ENCODE data around the gene DHRS7. TPM values are rescaled to one million over a fixed set of nuclear protein-coding genes. Genes with fewer than 3 reads are reported as not detected.

DHRS7 gene, protein sequence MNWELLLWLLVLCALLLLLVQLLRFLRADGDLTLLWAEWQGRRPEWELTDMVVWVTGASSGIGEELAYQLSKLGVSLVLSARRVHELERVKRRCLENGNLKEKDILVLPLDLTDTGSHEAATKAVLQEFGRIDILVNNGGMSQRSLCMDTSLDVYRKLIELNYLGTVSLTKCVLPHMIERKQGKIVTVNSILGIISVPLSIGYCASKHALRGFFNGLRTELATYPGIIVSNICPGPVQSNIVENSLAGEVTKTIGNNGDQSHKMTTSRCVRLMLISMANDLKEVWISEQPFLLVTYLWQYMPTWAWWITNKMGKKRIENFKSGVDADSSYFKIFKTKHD
- polyA plus RNA-seq (ENCODE audit: insufficient read length in 10 of 10), result 100 to 1,000 TPM in 1 of 10 donors, 10 to 100 TPM in 9; 48.7 to 101 (median 73.2) TPM
- long read RNA-seq, donor 1, transcript DHRS7-206 (2 exons, 563 nt), result minor isoform, 8 of 62 reads
- long read RNA-seq, donor 1, transcript DHRS7-207 (4 exons, 924 nt), result minor isoform, 5 of 62 reads
- long read RNA-seq, donor 1, transcript DHRS7-209 (7 exons, 1,322 nt), result major isoform, 48 of 62 reads
- long read RNA-seq, donor 1, partial matches to known transcripts, result 0 of 62 reads
- long read RNA-seq, donor 1, other reads (novel, unspliced or antisense), result 0 of 62 reads
- long read RNA-seq, donor 2, transcript DHRS7-209 (7 exons, 1,322 nt), result major isoform, 46 of 83 reads
- long read RNA-seq, donor 2, transcript DHRS7-206 (2 exons, 563 nt), result minor isoform, 27 of 83 reads
- long read RNA-seq, donor 2, partial matches to known transcripts, result 9 of 83 reads
- long read RNA-seq, donor 2, other reads (novel, unspliced or antisense), result 0 of 83 reads
- long read RNA-seq, donor 3, result 0 reads
- long read RNA-seq, donor 4, transcript DHRS7-206 (2 exons, 563 nt), result minor isoform, 6 of 39 reads
- long read RNA-seq, donor 4, transcript DHRS7-207 (4 exons, 924 nt), result minor isoform, 5 of 39 reads
- long read RNA-seq, donor 4, transcript DHRS7-209 (7 exons, 1,322 nt), result major isoform, 28 of 39 reads
- long read RNA-seq, donor 4, partial matches to known transcripts, result 0 of 39 reads
- long read RNA-seq, donor 4, other reads (novel, unspliced or antisense), result 0 of 39 reads
- long read RNA-seq, donor 5, transcript DHRS7-209 (7 exons, 1,322 nt), result major isoform, 38 of 51 reads
- long read RNA-seq, donor 5, transcript DHRS7-206 (2 exons, 563 nt), result minor isoform, 7 of 51 reads
- long read RNA-seq, donor 5, partial matches to known transcripts, result 5 of 51 reads
- long read RNA-seq, donor 5, other reads (novel, unspliced or antisense), result 0 of 51 reads
- long read RNA-seq, donor 6, transcript DHRS7-209 (7 exons, 1,322 nt), result major isoform, 43 of 58 reads
- long read RNA-seq, donor 6, partial matches to known transcripts, result 10 of 58 reads
- long read RNA-seq, donor 6, other reads (novel, unspliced or antisense), result 0 of 58 reads
- long read RNA-seq, donor 7, transcript DHRS7-209 (7 exons, 1,322 nt), result major isoform, 18 of 24 reads
- long read RNA-seq, donor 7, partial matches to known transcripts, result 0 of 24 reads
- long read RNA-seq, donor 7, other reads (novel, unspliced or antisense), result 0 of 24 reads
- long read RNA-seq, donor 8, transcript DHRS7-209 (7 exons, 1,322 nt), result major isoform, 18 of 26 reads
- long read RNA-seq, donor 8, transcript DHRS7-206 (2 exons, 563 nt), result minor isoform, 5 of 26 reads
- long read RNA-seq, donor 8, partial matches to known transcripts, result 0 of 26 reads
- long read RNA-seq, donor 8, other reads (novel, unspliced or antisense), result 0 of 26 reads
- long read RNA-seq, donor 9, transcript DHRS7-209 (7 exons, 1,322 nt), result major isoform, 5 of 7 reads
- long read RNA-seq, donor 9, partial matches to known transcripts, result 0 of 7 reads
- long read RNA-seq, donor 9, other reads (novel, unspliced or antisense), result 0 of 7 reads

DNA sequence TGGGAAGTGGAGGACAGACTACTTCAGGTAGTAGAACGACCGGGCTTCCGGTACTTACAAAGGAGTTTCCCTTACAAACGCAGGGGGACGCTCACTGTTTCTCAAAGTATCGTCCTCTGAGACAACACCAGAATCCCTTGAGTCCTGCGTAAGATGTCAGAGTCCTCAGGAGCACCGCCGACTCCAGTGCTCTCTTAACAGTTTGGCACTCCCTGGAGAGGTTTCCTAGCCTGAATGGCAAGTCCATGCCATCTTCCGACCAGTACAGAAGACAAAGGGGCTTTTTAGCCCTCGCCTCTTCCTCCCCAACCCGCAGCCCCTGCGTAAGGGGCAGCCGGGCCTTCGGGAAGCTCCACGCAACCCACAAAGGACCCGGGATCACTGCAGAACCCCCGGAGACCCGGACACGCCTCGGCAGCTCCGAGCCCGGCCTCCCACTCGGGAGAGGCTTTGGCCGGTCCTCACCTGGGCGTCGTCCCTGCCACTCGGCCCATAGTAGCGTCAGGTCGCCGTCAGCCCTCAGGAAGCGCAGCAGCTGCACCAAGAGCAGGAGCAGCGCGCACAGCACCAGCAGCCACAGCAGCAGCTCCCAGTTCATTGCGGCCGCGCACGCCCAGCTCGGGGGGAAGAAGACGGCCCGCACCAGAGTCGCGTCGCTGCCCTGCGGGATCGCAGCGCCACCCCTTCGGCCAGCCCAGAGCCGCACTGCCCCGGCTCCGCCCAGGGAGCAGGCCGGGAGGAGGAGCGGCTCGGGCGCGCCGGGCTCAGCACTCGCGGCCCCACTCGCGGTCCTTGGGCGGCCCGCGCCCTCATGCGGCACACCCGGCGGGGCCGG is at the start of gene DHRS7:
Gene DHRS7 (minus strand): TSS at position 687 of the 835 bp plus-strand sequence. CDS start 89 bp downstream, at position 598.
- DNase-seq, result peak; percentile 74 to 94 (median 88)

DNA sequence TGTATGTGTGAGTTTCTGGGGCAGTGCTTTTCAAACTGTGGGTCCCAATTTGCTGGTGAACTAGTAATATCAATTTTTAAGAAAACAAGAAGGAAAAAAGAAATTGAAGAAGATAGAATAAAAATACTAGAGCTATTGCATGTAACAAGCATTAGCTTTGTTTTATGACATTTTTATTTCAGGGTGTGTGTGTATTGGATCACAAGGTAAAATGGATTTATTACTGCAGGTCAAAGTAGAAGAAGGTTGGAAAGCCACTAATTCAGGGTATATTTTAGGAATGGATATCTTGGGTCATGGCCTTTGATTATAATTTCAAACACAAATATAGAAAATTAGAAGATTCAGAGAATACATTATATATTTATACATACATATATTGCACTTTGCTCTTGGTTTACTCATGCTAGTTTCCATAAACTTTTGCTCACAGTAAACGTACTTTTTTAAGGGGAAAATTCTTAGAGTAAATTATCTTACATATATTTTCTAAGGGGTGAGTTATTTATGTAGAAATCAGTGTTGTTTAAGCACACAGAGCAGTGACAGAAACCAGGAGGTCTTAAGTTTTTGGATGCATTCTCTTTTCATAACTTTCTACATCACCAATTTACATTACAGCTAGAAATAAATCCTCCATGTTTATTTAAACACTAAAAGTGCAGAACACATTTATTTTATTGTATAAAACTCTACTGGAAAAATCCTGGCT is 49.4 kb upstream of the DHRS7 start:
- DNase-seq, result no peak

DNA sequence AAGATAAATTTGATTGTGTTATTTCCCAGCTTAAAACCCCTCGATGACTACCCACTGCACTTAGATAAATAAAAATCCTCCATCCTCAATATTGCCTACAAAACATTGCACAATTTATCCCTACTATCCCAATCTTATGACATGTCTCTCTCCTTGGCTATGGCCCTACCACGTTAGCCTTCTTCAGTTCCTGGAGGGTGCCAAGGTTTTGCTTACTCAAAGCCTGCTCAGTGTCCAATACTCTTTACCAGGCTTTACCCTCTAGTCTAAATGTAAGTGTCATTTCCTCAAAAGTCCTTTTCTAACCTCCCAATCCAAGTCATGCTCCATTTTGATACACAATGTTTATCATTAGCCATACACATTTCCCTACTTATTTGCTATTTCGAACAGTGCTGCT is 48.8 kb upstream of the DHRS7 start:
- DNase-seq, result no peak

DNA sequence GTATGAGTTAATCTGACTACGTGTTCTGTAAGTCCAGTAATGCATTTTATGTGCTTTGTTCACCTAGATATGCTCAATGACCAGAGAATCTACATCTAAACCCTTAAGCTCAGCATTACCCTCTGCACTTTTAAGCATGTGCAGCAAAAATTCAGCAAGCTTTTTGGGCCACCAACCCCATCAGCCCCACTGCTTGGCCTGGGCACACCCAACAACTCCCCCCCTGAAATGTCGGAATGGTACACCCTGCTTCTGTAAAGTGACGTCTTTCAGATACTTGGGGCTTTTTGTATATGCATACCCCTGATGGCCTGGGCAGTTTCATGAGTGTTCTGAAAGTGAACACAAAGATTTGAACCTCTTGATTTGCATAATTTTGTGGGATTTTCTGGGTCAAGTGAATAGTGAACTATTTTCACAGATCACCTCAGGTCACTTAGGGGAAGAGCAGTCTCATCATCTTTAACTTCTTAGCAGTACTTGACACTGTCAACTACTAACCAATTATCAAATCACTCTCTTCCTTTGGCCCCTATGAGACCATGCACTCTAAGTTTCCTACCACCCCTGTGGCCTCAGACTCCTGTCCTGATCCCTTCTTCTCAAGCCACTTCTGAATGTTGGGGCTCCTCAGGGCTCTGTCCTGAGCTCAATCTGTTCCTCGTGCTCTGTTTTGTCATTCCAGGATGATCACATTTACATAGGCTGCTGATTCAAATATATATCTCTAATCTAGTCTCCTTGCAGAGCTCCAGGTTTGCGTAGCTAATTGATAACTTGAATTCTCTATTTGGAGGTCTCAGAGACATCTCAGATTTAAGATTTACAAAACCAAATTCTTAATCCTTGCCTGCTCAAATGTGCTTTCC is 47.5 kb upstream of the DHRS7 start:
- DNase-seq, result no peak

DNA sequence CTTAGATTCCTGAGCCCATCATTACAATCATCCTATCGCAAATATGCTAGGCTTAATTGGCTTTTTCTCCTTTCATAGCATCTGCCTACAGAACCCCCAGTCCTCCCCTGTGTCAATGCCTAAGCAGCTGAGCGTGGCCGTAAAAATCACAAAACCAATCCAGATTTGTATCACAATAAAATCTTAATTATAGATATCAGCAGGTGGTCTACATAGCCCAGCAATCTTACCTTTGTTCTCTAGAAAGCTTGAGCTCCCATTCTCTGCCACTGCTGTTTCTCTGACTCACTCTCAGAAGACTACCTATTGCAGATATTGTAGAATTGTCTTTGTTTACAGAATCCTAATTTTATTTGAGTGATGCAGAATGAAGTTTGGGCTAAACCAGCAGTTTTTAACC is 46.0 kb upstream of the DHRS7 start:
- DNase-seq, result no peak

DNA sequence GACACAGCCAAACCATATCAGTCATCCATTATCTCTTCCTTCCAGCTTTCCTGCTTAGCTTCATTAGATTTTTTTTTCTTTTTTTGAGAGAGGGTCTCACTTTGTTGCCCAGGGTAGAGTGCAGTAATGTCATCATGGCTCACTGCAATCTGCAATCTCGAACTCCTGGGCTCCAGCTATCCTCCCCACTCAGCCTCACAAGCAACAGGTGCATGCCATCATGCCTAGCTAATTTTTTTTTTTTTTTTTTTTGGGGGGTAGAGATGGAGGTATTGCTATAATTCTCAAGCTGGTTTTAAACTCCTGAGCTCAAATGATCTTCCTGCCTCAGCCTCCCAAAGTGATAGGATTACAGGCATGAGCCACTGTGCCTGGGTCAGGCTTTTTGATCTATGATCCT is 45.5 kb upstream of the DHRS7 start:
- DNase-seq, result no peak

DNA sequence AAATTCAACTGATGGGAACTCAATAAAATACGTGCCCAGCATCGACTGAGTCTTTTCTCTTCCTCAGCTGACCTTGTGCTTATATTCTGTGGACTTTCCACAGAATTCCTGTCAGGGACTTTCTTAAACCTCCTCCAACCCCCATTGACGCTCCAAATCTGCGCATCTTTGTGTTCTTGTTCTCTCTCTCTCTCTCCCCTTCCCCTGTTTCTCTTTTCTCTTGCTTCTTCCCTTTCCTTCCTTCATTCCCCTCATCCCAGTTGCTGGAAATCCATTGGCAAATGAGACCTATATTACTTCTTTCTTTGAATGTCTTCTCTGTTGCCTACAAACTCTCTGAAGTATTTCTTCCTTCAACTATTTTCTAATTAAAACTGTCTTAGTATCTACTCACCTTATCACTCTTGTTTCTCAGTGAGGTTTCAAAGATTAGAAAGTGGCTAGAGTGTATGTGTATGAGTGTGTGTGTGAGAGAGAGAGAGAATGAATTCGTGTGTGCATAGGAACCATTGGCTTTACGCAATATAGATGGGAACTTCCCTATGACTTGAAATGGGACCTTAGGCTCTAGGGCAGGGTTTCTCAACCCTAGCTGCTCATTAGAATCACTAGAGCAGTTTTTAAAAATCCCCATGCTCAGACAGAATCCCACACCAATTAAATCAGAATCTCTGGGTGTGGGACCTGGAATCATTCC is 41.8 kb upstream of the DHRS7 start:
- DNase-seq, result no peak

DNA sequence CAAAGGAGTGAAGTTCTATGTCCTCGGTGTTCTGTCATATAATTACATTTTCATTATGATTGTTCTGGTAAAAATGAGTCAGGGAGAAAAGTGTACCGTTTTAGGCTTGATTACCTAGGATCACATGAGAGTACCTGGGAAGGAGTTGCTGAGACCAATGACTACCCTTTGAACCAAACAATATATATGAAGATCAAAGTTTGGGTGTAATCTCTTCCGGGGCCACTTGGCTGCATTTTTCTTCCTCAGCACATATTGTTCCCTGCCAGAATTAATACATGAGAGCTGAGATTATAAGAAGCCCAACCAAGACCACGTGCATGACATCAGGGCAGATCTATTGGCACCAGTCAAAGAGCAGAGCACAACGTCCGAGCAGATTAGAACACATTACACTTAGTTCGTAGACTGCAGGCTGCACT is 41.1 kb upstream of the DHRS7 start:
- DNase-seq, result no peak

DNA sequence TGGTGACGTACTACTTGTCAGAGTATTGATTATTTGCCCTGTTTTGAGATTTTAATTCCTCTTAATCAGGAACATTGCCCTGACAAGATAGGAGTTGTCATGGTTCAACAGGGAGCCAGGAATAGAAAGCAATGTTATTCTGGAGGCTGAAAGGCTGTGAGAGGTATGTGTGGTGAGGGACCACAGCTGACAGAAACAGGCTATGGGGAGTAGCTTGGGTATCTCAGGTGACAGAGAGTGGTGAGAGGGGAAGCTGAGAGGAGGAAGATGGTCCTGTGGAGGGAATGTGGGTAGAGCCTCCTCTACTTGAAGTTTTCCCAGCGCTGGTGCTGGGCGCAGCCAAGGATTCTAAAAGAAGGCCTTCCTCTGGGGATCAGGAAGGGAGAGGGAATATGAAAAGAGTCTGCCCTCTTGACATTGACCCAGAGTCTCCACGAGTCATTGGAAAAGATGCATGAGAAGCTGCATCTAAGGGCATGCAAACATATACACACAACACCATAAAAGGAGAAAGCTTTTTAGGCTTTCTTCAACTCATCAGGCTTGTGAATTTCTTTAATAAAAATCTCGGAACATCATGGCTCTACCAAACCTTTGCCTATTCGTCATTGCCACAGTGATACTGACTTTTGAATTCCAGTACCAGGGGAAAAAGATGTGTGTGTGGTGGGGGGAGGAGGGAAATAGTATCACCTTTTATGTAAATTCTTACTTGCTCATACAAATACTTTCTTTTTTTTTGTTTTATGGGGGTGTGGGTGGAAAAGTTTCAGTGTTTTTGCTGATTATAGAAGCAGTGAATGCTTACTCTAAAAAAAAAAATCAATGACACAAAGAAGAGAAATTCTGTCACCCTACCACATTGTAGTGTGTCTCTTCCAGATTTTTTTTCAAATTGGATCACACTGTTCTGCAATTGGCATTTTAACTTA is 39.9 kb upstream of the DHRS7 start:
- no peak for DNase-seq

DNA sequence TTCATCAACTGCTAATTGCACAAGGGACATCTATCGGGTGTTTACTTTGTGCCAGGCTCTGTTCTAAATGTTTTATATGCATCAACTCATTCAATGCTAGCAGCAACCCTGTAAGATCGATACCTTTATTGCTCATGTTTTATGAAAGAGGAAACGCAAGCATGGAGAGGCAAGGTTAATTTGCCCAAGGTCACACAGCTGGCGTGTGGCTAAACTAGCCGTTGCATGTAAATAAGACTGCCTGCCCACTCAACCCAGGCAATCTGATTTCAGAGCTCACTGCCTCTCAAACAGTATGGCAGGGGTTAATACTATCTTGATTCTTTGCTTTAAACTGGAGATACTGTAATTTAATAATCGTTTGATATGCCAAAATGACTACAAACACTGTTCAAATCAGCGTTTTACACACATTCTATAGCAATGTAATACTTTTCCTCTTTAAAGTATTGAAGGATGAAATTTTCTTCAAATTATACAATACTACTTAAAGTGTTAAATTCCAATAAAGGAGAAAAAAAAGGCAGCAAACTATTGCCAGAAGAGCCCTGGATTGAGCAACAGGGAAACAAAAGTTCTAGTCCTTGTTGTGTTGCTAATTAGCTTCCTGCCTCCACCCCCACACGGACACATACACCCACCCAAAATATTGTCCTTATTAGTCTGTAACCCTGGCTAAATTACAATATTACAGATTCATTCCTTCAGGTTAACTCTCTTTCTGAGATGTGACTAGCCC is 39.1 kb upstream of the DHRS7 start:
- DNase-seq, result no peak

DNA sequence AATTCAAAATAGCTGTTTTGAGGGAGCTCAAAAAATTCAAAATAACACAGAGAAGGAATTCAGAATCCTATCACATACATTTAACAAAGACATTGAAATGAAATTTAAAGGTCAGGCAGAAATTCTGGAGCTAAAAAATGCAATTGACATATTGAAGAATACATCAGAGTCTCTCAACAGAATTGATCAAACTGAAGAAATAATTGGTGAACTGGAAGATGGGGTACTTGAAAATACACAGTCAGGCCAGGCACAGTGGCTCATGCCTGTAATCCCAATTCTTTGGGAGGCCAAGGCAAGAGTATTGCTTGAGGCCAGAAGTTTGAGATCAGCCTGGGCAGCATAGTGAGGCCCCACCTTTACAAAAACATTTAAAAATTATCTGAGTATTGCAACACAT is 34.1 kb upstream of the DHRS7 start:
- no peak for DNase-seq

DNA sequence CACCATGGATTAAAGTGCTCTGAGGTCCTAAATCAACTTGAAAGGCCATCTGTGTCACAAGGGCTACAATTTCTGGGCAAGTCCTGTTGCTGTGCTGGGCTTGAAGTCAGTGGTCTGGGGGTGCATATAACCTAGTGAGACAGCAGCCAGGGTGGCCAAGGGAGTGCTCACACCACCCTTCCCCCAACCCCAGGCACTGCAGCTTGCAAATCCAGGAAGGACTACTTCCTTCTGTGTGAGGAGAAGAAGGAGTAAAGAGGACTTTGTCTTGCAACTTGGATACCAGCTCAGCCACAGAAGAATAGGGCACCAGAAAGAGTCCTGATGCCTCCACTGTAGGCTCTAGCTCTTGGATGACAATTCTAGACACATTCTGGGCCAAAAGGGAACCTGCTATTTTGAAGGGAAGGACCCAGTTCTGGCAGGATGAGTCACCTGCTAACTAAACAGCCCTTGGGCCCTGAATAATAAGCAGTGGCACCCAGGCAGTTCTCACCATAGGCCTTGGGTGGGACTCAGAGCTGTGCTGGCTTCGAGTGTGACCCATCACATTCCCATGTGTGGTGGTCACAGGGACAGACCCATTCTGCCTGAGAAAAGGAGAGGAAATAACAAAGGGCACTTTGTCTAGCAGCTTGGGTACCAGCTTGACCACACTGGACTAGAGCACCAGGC is 32.6 kb upstream of the DHRS7 start:
- no peak for DNase-seq

DNA sequence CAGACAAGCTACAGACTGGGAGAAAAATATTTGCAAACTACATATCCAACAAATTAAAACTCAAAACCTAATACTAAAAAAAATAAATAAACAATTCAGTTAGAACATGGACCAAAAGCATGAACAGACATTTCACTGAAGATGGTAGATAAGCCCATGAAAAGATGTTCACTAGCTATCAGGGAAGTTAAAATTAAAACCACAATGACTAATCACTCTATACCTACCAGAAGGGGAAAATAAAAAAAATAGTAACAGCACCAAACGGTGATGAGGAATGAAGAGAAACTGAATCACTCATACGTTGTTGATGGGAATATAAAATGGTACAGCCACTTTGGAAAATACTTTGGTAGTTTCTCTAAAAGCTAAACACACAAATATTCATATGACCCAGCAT is 31.1 kb upstream of the DHRS7 start:
- DNase-seq, result no peak

DNA sequence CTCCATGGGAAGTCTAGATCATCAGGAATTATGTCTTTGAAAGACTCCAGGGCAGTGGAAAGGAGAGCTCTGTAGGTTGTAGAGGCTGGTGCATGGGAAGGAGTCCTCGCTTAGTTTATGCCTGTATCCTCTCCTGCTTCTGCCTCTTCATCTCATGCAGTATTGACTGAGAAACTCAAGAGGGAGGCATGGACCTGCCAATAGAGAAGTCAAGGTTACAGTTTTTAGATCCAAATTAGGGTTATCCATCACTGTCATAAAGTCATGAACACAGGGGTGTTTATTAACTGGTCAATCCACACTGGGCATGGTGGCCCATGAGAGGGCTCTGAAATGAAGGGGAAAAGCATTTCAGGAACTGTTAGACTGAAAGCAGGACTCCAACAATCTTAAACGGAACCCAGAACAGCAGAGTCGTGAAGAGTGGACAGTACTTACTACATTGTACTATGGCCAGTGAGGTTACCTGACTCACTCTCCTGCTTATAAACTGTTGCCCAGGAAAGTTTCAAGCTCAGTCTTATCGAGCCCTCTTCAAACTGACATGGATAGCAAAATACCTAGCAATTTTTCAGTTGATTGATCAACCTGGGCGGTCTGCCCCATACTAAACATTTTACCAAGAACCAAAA is 30.1 kb upstream of the DHRS7 start:
- no peak for DNase-seq
